ENCODE data around the gene ENHO. TPM values are rescaled to one million over a fixed set of nuclear protein-coding genes. Genes with fewer than 3 reads are reported as not detected.

Gene ENHO
- 0.21 and 0.35 TPM in 2 replicates for total RNA-seq
- 1.1 TPM for polyA plus RNA-seq (2012)

GRCh38 chr9:34522971-34523797 lies at the start of gene ENHO:
ENHO (minus strand) TSS chr9:34522990; CDS start chr9:34521695, 1,295 bp downstream.
- peak; percentile 81 for DNase-seq (ENCODE audit: low read depth)

DNA sequence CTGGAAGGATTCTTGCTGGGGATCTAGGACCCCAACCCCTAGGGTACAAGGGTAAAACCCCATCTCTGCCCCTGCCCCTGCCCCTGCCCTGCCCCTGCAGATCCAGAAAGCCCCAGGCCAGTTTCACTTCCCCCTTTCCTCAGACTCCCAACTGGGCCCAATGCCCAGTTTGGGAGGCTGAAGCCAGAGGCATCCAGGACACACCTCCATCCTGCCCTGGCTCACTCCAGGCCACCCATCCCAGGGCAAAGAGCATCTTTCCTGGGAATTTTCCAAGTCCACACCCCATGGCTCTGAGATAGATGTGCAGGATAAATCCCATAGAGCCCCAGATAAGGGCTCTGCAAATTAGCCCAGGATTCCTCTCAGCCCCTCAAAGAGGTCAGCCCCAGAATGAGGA lies 49.3 kb upstream of the ENHO start:
- DNase-seq (ENCODE audit: low read depth), result no peak

- DNase-seq (ENCODE audit: low read depth), result no peak
Measured at GRCh38 chr9:34571481-34571810, 48.7 kb upstream of the ENHO start.

DNA sequence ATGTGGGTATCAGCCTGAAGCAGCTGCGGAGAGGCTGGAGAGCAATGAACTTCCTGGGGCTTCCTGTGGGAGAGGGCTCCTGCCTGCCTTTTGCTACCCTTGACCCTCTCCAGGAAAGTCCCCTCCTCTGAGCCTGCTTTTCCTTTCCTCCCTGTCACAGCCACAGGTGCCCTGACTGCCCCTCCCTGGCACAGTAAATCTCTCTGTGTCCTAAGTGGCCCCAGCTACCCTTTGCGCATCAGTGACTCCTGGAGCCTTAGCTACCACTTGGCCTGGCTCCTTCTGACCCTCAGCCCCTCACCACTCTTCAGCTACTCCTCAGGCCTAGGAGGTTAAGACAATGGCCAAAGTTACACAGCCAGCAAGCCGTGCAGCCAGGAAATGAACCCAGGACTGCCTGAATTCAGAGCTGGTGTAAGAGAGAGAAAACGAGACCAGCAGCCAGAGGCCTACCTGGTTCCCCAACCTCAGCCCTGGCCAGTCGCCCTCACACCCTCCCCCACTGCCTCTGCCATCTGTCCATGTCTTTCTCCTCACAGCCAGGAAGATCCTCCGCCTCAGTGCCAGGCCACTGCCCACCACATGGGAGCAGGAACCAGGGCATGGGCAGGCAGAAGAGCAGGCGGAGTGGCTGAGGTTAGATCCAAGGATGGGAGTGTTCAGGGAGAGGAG lies 48.2 kb upstream of the ENHO start:
- peak; percentile 51 for DNase-seq (ENCODE audit: low read depth)

DNA sequence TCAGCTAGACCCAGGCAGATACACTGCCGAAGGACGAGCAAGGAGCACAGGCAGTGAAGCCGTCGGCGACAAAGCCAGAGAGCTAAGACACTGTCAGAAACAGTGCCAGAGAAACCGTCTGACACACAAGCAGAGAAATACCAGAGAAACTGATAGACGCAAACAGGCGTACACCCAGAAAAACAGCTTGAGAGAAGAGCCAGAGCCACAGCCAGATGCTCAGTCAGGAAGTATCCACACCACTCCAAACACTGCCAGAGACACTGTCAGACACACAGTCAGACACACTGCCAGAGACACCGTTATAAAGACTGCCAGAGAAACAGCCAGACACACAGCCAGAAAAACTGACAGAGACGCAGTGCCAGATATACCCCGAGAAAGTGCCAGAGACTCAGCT lies 47.6 kb upstream of the ENHO start:
- DNase-seq (ENCODE audit: low read depth), result no peak

GRCh38 chr9:34568774-34569173 lies 46.0 kb upstream of the ENHO start:
- no peak for DNase-seq (ENCODE audit: low read depth)

DNA sequence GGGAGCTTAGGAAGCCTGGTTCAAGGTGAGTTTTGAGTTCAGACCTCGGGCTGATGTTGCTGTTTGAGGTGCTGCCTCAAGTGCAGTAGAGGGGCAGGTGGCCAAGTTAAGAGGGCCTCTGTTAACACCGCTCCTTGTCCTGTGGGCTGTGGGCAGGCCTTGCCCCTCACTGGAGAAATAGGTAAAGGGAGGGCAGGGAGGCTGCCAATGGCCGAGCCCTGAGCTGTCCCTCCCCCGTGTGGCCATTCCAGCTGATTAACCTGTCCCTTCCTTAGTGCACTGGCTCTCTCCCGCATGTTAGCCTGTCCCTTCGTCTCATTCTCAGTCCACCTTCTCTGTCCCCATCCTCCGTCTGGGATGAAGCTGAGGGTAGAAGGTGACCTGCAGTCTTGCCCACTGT lies 45.3 kb upstream of the ENHO start:
- no peak for DNase-seq (ENCODE audit: low read depth)

- no peak for DNase-seq (ENCODE audit: low read depth)
Measured at GRCh38 chr9:34566972-34567371, 44.2 kb upstream of the ENHO start.

DNA sequence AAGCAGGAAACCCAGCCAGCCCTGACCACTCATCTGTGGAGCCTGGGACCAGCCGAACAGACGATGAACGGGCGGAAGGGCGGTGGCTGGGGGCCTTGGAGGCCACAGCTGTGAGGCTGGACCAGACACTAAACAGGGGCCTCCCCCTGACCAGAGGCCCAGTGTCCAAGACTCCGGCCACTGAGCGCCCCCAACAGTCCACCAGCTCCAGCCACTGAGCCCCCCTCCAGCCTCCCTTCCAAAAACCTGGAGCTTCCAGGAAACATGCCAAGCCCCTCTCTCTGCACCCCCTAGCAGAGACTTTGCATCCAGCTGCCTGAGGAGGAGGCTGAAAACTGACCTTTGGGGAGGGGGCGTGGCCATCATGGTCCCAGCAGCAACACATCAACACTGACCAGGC lies 43.5 kb upstream of the ENHO start:
- no peak for DNase-seq (ENCODE audit: low read depth)

GRCh38 chr9:34565856-34566255 lies 43.1 kb upstream of the ENHO start:
- no peak for DNase-seq (ENCODE audit: low read depth)

DNA sequence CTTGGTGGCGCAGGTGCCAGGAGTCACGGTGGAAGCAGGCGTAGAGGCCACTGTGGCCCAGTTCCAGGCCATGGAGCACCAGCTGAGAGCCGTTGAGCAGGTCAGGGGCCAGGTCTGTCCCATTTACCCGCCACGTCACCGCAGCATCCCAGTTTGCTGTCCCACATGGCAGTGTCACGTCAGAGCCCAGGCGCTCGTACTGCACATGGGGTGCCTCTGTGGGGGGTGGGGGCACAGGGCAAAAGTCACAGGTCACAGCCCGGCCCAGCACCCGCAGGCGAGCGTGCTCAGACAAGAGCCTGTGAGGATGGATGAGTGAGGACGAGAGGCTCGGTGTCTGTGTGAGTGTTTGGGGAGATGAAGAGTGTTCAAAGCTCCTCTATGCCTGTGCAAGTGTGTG lies 41.8 kb upstream of the ENHO start:
- DNase-seq (ENCODE audit: low read depth), result no peak

DNA sequence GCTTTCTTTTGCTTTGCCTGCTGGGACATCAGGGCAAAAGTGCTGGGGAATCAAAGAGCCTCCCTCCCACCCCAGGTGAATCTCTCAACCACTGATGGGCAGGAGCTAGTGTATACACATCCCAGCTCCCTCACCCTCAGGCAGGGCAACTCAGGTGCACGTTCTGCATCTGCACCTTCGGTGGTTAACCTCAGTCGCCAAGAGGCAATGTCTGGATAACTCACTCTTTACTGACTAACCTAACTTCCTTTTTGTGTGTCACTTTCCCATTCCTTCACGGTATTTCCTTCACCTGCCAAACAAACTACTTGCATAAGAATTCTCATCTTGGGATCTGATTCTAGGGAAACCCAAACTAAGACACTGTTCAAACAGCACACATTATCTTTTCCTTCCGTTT lies 40.5 kb upstream of the ENHO start:
- no peak for DNase-seq (ENCODE audit: low read depth)

DNA sequence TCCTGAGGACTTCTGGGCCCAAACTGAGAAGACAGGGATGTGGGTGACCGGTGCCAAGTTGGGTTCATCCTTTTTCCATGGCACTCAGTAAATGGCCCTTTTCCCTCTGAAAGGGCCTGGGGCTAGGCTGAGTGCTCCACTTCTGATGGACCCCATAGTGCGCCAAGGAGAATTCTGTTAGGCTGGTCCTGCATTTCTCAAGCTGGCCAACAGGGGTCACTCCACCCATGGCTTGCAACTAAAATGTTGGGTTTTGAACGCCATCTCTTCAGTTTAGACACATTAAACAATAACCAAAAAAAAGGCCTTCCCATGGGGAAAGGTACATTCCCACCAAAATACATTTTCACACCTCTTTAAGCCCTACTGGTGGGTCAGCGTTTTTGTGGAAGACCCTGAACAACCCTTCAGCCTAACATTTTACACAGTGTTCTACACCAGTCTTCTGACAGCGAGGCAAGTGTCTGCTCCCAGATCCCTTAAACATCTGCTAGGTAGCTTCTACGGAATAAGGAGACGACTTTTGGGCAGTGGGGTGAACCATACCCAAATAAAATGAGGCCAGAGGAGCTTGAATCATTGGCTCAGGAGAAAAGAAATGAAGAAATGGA lies 39.5 kb upstream of the ENHO start:
- no peak for DNase-seq (ENCODE audit: low read depth)

GRCh38 chr9:34560599-34561214 lies 37.9 kb upstream of the ENHO start:
- no peak for DNase-seq (ENCODE audit: low read depth)

DNA sequence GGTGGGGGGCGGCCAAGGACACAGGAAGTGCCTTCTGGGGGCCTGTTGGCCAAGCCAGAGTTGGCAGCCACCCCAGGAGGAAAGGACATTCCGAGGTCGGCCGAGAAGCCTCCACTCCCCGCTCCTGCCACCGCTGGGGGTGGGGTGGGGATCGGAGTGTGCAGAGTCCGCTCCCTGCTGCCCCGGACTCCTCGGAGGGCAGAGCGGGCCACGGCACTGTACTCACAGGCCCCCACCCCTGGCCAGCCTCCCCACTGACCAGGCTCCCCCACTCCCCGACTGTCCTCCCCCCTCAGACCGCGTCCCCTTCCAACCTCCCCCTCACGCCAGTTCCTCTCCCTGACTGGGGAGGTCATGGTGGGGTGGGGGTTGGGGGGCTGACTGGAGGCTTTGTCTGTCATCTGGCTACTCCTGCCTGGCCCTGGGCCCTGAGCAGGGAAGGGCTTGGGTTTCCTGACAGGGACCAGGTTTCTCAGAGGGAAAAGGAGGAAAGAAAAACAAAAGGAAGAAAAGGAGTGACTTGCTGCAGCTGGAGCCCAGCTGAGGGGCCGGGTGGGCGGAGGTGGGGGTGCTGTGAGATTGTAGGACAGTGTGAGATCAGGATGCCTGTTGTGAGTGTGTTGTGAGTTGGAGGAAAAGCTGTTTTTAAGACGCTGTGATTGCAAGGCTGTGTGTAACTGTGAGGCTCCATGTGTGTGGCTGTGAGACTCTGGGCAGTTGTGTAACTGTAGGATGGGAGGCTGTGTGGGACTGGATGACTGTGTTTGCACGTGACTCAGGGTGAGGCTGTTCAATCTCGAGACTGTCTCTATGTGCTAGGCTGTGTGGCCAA lies 37.0 kb upstream of the ENHO start:
- peak; percentile 70 for DNase-seq (ENCODE audit: low read depth)

DNA sequence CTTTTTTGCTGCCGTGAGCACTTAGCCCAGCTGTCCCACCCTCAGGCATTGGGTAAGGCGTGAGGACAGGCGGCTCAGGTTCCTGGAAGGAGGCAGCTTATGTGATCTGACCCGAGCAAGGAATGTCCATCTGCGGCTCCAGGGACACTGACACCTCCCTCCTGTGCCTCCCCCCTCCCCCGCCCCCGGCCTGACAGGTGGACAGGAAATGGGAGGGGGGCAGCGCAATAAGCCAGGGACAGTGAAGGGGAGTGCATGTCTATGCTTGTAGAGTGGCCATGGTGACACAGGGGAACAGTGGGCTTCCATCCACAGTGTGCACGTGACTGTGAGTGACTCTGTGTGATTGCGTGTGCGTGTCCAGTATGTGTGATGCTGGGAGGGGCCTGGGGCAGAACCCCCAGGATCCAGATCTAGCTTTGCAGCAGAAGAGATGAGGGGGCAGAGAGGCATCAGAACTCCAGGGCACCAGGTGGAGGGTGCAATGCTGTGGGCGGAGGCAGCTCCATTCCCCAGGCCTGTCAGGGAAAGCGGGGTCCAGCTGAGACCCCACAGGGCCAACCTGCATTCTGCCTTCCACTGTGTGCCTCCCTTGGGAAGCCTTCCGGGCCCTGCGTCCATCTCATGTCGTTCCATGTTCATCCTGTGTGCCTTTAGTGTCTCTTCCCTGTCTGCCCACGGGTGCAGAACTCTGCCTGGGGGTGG lies 36.3 kb upstream of the ENHO start:
- DNase-seq (ENCODE audit: low read depth), result peak; percentile 86

DNA sequence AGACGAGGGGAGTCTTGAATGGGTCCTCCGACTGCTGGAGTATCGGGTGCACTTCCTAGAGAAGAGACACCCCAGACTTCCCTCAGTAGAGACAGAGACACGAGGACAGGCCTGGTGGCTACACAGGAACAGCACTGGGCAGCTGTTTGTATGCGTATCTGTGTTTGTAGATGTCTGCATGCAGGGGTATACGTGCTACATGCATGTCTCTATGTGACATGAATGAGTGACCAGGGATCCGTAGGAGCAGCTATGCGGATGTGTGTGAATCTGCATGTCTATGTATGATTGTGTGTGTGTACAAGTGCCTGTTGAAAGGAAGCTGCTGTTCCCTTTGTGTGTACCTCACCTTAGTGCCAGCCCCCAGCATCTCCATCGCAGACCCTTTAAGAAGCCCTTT lies 35.6 kb upstream of the ENHO start:
- DNase-seq (ENCODE audit: low read depth), result no peak

DNA sequence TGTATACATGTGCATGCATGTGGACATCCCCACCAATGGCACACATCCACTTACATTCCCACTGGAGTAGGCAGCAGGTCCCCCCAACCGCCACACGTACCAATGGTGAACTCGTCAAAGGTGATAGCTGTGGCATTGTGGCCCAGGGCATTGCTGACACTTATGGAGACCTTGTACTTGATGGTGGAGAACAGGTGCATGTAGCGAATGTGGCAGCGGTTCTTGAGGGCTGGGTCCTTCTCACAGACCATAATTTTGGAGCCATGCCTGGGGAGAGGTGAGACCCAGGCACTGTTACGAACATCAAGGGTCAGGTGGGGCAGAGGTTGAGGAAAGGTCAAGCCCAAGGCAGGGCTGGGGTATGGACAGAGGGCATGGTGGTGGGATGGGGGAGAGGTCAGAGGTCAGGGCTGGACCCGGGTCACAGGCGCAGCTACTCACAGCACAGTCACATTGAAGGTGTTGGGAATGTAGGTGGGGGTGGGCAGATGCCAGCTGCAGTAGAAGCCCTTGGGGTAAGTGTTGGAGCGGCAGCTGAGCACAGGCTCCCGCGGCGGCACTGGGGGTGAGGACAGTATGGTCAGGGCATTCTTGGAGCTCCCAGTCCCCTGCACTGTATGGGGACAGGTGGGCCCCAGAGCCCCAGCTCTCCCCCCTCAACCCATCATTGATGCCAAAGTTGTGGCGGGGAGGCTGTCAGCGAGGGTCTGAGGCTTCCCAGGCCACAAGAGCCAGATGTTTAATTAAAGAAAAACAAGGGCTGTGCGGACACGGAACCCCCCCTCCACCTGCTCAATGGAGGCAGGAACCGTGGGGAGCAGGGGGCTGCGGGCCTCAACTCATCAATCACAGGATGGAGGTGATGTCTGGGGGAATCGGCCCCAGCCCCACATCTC lies 34.9 kb upstream of the ENHO start:
- DNase-seq (ENCODE audit: low read depth), result peak; percentile 52

DNA sequence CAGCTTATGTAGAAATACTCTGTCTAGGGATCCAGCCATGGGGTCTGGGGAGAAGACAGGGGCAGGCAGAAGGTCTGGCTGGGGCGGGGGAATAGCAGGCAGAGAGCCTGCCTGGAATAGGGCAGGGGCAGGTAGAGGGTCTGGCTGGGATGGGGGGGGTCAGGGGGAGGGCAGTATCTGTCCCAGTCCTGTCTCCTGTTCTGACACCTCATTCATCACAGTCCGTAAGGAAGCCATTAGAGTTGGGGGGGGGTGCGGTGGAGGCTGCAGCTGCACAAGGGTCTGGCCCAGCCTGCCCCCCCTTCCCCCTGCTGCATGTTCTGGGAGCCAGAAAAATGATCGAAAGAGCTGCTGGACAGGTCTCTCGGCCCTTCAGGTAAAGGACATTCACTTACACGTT lies 34.2 kb upstream of the ENHO start:
- no peak for DNase-seq (ENCODE audit: low read depth)

Measured in myocyte (in vitro differentiated cells).